Type B pancreatic cell (in vitro differentiated cells): ENCODE results near the gene MKNK1. TPM values are rescaled to one million over a fixed set of nuclear protein-coding genes. Genes with fewer than 3 reads are reported as not detected.

Experiments
- DNase-seq: peaks from one replicate; pipeline ENCODE4 v3.0.0; 2021; ENCODE audit warnings: mixed read lengths; ENCODE audit not compliant: unreplicated experiment; ENCODE audit errors: extremely low spot score
- H3K27ac Mint-ChIP-seq: 2 replicates; pipeline ENCODE4 v1.8.0; 2021; ENCODE audit warnings: mild to moderate bottlenecking, mixed read lengths
- H3K27me3 Mint-ChIP-seq: 2 replicates; pipeline ENCODE4 v1.8.0; 2021; ENCODE audit warnings: mixed read lengths
- H3K36me3 Mint-ChIP-seq: 2 replicates; pipeline ENCODE4 v1.8.0; 2021; ENCODE audit warnings: mixed read lengths
- H3K4me1 Mint-ChIP-seq: one replicate; pipeline ENCODE4 v1.8.0; 2021; ENCODE audit warnings: mixed read lengths; ENCODE audit not compliant: unreplicated experiment
- H3K4me3 Mint-ChIP-seq: 2 replicates; pipeline ENCODE4 v1.8.0; 2021; ENCODE audit warnings: mild to moderate bottlenecking, mixed read lengths
- H3K9me3 Mint-ChIP-seq: 2 replicates; pipeline ENCODE4 v1.8.0; 2021; ENCODE audit warnings: mixed read lengths
- CTCF ChIP-seq: fragments of 200-600 bp; sonication (generic); conservative IDR thresholded peaks from 2 replicates; pipeline ENCODE4 v1.5.0; 2021; ENCODE audit warnings: antibody characterized with exemption, mild to moderate bottlenecking
- total RNA-seq: library from RNA; stranded (reverse); gene quantifications from 2 replicates; pipeline ENCODE4 v1.2.1, GENCODE V29; 2021; ENCODE audit warnings: low replicate concordance

MKNK1 gene
- total RNA-seq, 1 donor from 2014 or later: 29.4 TPM

- H3K9me3 Mint-ChIP-seq: no peaks in the 10 kb centered on the region
- H3K36me3 Mint-ChIP-seq: no peaks in the 10 kb centered on the region
- DNase-seq: no peak
- no peak overlapping the region for H3K27ac Mint-ChIP-seq
- no peak overlapping the region for H3K4me3 Mint-ChIP-seq
- peaks cover 27% of the 10 kb centered on the region for H3K4me1 Mint-ChIP-seq
- peaks cover 80% of the 10 kb centered on the region for H3K27me3 Mint-ChIP-seq
- TF ChIP-seq CTCF: no peak
These were observed 81.1 kb downstream of the MKNK1 start for GRCh38 chr1:46522969-46523320.

- no peak for DNase-seq
- Mint-ChIP-seq H3K9me3 (no peaks in the 10 kb centered on the region), H3K4me3 (no peak overlapping the region), H3K27ac (no peak overlapping the region), H3K36me3 (no peaks in the 10 kb centered on the region), H3K4me1 (peaks cover 25% of the 10 kb centered on the region), H3K27me3 (peaks cover 79% of the 10 kb centered on the region)
- TF ChIP-seq CTCF: no peak
These were observed 81.7 kb downstream of the MKNK1 start for GRCh38 chr1:46522184-46522968.

GRCh38 chr1:46521414-46521813, 82.7 kb downstream of the MKNK1 start:
- Mint-ChIP-seq H3K27ac (no peak overlapping the region), H3K36me3 (no peaks in the 10 kb centered on the region), H3K27me3 (peaks cover 79% of the 10 kb centered on the region), H3K9me3 (no peaks in the 10 kb centered on the region), H3K4me1 (peaks cover 33% of the 10 kb centered on the region), H3K4me3 (no peak overlapping the region)
- TF ChIP-seq CTCF: no peak
- DNase-seq: no peak

GRCh38 chr1:46520063-46520911, 83.8 kb downstream of the MKNK1 start:
- Mint-ChIP-seq H3K9me3 (no peaks in the 10 kb centered on the region), H3K27ac (peak overlapping the region; percentile 18), H3K27me3 (peaks cover 75% of the 10 kb centered on the region), H3K36me3 (no peaks in the 10 kb centered on the region), H3K4me1 (peaks cover 28% of the 10 kb centered on the region), H3K4me3 (peak overlapping the region; percentile 4)
- no peak for TF ChIP-seq CTCF
- DNase-seq: no peak

- no peaks in the 10 kb centered on the region for H3K9me3 Mint-ChIP-seq
- peaks cover 72% of the 10 kb centered on the region for H3K27me3 Mint-ChIP-seq
- no peak for DNase-seq
These were observed 84.9 kb downstream of the MKNK1 start for GRCh38 chr1:46519209-46519608.

More at GRCh38 chr1:46519209-46519608, 84.9 kb downstream of the MKNK1 start:
- H3K4me1 Mint-ChIP-seq: peaks cover 21% of the 10 kb centered on the region
- no peak overlapping the region for H3K4me3 Mint-ChIP-seq
- TF ChIP-seq CTCF: no peak
- no peaks in the 10 kb centered on the region for H3K36me3 Mint-ChIP-seq
- H3K27ac Mint-ChIP-seq: no peak overlapping the region
